Endothelial cell of umbilical vein (primary cell): ENCODE measurements around the gene PPP1CA. TPM values are rescaled to one million over a fixed set of nuclear protein-coding genes. Genes with fewer than 3 reads are reported as not detected.

Experiments
- BruUV-seq: library from RNA; stranded (reverse); fragments of 400-500 nt; replicated peaks from 2 replicates; lab custom pipeline; 2021; lab: Mats Ljungman, UMichigan
- CTCF ChIA-PET: fragments of 300-600, 350-600 bp; sonication (Branson Sonifier 250); formaldehyde crosslinking; loops from one replicate; lab custom pipeline; 2021; ENCODE audit warnings: antibody characterized with exemption, inconsistent platforms; lab: Charles Lee
- POLR2A ChIA-PET: fragments of 300-600, 350-600 bp; sonication (Branson Sonifier 250); formaldehyde crosslinking; loops from one replicate; lab custom pipeline; 2021; ENCODE audit warnings: antibody characterized with exemption, inconsistent platforms; lab: Charles Lee
- DNase-seq: peaks from one replicate; pipeline ENCODE4 v3.0.0-alpha.2; 2011; ENCODE audit warnings: low read depth, low spot score
- FAIRE-seq: peaks from 2 replicates; lab custom pipeline; 2011; peaks lifted over from hg19 to GRCh38; lab: Jason Lieb, UNC
- H2AFZ ChIP-seq: 2 replicates; pipeline ENCODE4 v1.6.0; 2012; ENCODE audit warnings: low read depth, low read length, control low read depth, inconsistent platforms
- H3K27ac ChIP-seq: 2 replicates; pipeline ENCODE4 v1.5.1; 2011; ENCODE audit warnings: low read depth, mild to moderate bottlenecking, control low read depth, low read length, moderate library complexity; ENCODE audit not compliant: insufficient read depth
- H3K27me3 ChIP-seq, 2 experiments: 2 replicates each; pipeline versions ENCODE4 v1.6.0 to v1.6.1; 2011; ENCODE audit warnings: low read length in 2 of 2, mixed read lengths in 1 of 2; ENCODE audit not compliant: control insufficient read depth in 2 of 2, insufficient read depth in 2 of 2
- H3K36me3 ChIP-seq, 2 experiments: 2 replicates in 1 of 2; 3 replicates in 1 of 2; pipeline ENCODE4 v1.5.1; 2011; ENCODE audit warnings: low read length in 2 of 2, mild to moderate bottlenecking in 1 of 2, moderate library complexity in 1 of 2; ENCODE audit not compliant: control insufficient read depth in 2 of 2, insufficient read depth in 2 of 2; ENCODE audit errors: extremely low read depth in 1 of 2
- H3K4me1 ChIP-seq: 3 replicates; pipeline ENCODE4 v1.5.1; 2011; ENCODE audit warnings: mild to moderate bottlenecking, low read length; ENCODE audit not compliant: control insufficient read depth, insufficient read depth; ENCODE audit errors: extremely low read depth
- H3K4me2 ChIP-seq: 2 replicates; pipeline ENCODE4 v1.6.1; 2011; ENCODE audit warnings: low read length, control low read depth, mixed read lengths; ENCODE audit not compliant: insufficient read depth
- H3K4me3 ChIP-seq, 3 experiments: fragments of 200-600 bp in 1 of 3; sonication (generic), shearing (Covaris generic) in 1 of 3; replicated peaks in 1 of 3; 2 replicates each; pipeline ENCODE4 v1.5.1; 2011 to 2016; ENCODE audit warnings: control low read depth in 3 of 3, low read length in 3 of 3, mild to moderate bottlenecking in 2 of 3, inconsistent platforms in 1 of 3, low read depth in 1 of 3, moderate library complexity in 1 of 3; ENCODE audit not compliant: insufficient read depth in 1 of 3
- H3K79me2 ChIP-seq: 2 replicates; pipeline ENCODE4 v1.6.0; 2012; ENCODE audit warnings: low read length, inconsistent platforms; ENCODE audit not compliant: control insufficient read depth, insufficient read depth
- H3K9ac ChIP-seq: replicated peaks from 2 replicates; pipeline ENCODE3; 2011; ENCODE audit warnings: low read length, control low read depth; ENCODE audit not compliant: insufficient read depth; ENCODE audit errors: extremely low read depth
- H3K9me1 ChIP-seq: replicated peaks from 3 replicates; pipeline ENCODE4 v1.6.0; 2011; ENCODE audit warnings: mild to moderate bottlenecking, low read length; ENCODE audit not compliant: control insufficient read depth, insufficient read depth; ENCODE audit errors: extremely low read depth
- H3K9me3 ChIP-seq: replicated peaks from 2 replicates; pipeline ENCODE4 v1.5.1; 2012; ENCODE audit warnings: low read length, inconsistent platforms; ENCODE audit not compliant: control insufficient read depth, insufficient read depth
- H4K20me1 ChIP-seq: replicated peaks from 2 replicates; pipeline ENCODE3; 2011; ENCODE audit warnings: mild to moderate bottlenecking, low read length; ENCODE audit not compliant: control insufficient read depth, insufficient read depth; ENCODE audit errors: extremely low read depth
- EZH2 ChIP-seq: IDR thresholded peaks from 2 replicates; pipeline ENCODE4 v1.6.1; 2012; ENCODE audit warnings: borderline replicate concordance, low read depth, mild to moderate bottlenecking, moderate library complexity, low read length, inconsistent platforms; ENCODE audit not compliant: severe bottlenecking
- GATA2 ChIP-seq: IDR thresholded peaks from 2 replicates; pipeline ENCODE4 v1.7.0; 2011; ENCODE audit warnings: low read depth, mild to moderate bottlenecking, moderate library complexity, mixed read lengths, low read length; ENCODE audit not compliant: insufficient read length, insufficient read depth
- JUN ChIP-seq: IDR thresholded peaks from 2 replicates; pipeline ENCODE4 v1.6.1; 2011; ENCODE audit warnings: borderline replicate concordance, low read depth; ENCODE audit not compliant: insufficient read length, insufficient read depth
- POLR2A ChIP-seq: IDR thresholded peaks from 2 replicates; pipeline ENCODE4 v1.6.1; 2012; ENCODE audit warnings: low read depth, mild to moderate bottlenecking, control low read depth, low read length
- dilution Hi-C: fragments of 300-500 bp; cut with MboI; formaldehyde crosslinking; loops from one replicate; pipeline ENCODE4 v1.15.0; 2019; ENCODE audit warnings: low sequenced_read_pairs; ENCODE audit not compliant: extremely low pct_ligation_motif_present
- intact Hi-C: fragments of 100-400 bp; cut with micrococcal nuclease; formaldehyde crosslinking; loops from one replicate; pipeline ENCODE4 v1.10.0; 2022
- polyA plus RNA-seq, 4 experiments: library from polyadenylated mRNA; depleted of rRNA in 3 of 4; stranded (reverse) in 3 of 4; unstranded in 1 of 4; fragments of >200 nt; gene quantifications; 2 replicates each; pipeline versions ENCODE4 v1.2.1 to v1.2.3, GENCODE V29; 2011 to 2012; ENCODE audit warnings: missing spikeins in 1 of 4
- total RNA-seq: library from RNA; stranded (reverse); gene quantifications from 2 replicates; pipeline ENCODE4 v1.2.3, GENCODE V29; 2021

PPP1CA gene
- total and polyA plus RNA-seq, 2 donors (not counting 3 experiments of a cell fraction or from before 2014, with no cell fraction given), result 192 to 419 TPM

DNA sequence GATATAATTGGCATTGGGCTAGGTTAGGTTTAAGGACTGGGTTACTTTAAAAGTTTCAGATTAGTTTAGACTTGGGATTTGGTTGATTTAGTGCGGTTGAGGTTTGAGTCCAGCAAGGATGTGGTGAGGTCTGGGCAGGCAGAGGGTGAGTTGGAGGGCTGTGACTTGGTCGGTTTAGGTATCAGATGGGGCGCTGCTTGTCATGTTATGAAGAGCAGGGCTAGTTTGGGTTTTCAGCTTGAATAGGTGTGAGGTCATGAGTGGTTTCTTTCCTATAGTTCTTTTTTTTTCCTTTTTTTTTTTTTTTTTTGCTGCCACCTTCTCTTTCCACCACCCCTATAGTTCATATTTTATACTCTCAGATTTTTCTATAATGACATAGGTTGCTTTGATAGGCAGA is 33.0 kb downstream of the PPP1CA start:
- Histone ChIP-seq H3K9me3 (no peaks in the 10 kb centered on the region), H3K4me2 (no peak overlapping the region), H3K27me3 (no peaks in the 10 kb centered on the region), H4K20me1 (no peaks in the 10 kb centered on the region), H3K79me2 (peaks cover 14% of the 10 kb centered on the region), H3K27ac (no peak overlapping the region), H2AFZ (no peak overlapping the region), H3K4me3 (no peak overlapping the region), H3K9ac (no peak overlapping the region), H3K4me1 (peaks cover 28% of the 10 kb centered on the region), H3K9me1 (no peaks in the 10 kb centered on the region), H3K36me3 (no peaks in the 10 kb centered on the region)
- FAIRE-seq (no peak), DNase-seq (no peak)
- TF ChIP-seq GATA2, result no peak
- no peak for TF ChIP-seq POLR2A
- TF ChIP-seq JUN, result no peak
- ChIA-PET CTCF (interaction anchor here (0.9 to 19.7 kb wide), 4 partner anchors 13 to 106 kb away, joined by 4 to 1051 read pairs (median 62); partner anchors contain the start of gene POLD4), POLR2A (no interaction called here)
- no TSS peak for BruUV-seq
- dilution Hi-C loops, result no loop called here
- intact Hi-C loops, result no loop called here

DNA sequence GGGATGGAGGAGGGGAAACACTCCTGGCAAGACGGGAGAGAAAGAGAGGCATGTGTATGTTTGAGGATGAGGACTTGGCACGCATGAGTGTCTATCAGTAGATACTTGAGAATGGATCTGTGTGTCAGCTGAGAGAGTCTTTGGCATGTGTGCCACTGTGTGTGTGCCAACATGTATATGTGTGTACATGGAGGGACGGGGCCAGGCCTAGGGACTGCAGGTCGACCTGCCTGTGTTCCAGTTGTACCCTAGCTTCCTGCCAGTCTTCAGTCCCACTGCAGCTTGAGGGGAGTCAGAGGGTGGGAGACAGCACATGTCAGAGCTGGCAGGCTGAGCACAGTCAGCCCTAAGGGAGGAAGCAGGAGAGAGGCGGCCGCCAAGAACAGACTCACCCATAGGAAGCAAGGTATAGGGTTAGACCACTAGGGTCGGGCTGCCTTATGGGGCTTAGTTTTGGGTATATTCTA is 33.9 kb downstream of the PPP1CA start:
- POLR2A ChIA-PET, result no interaction called here
- Histone ChIP-seq H3K9me1 (no peaks in the 10 kb centered on the region), H3K4me1 (peaks cover 28% of the 10 kb centered on the region), H2AFZ (no peak overlapping the region), H3K36me3 (no peaks in the 10 kb centered on the region), H4K20me1 (no peaks in the 10 kb centered on the region), H3K4me3 (no peak overlapping the region), H3K27me3 (no peaks in the 10 kb centered on the region), H3K79me2 (peaks cover 14% of the 10 kb centered on the region), H3K9ac (no peak overlapping the region), H3K4me2 (no peak overlapping the region), H3K9me3 (no peaks in the 10 kb centered on the region), H3K27ac (no peak overlapping the region)
- intact Hi-C loops, result no loop called here
- DNase-seq (no peak), FAIRE-seq (no peak)
- dilution Hi-C loops, result no loop called here
- TF ChIP-seq EZH2, result no peak
- no peak for TF ChIP-seq JUN
- TF ChIP-seq GATA2, result no peak
- CTCF ChIA-PET, result interaction anchor here (0.5 to 2.0 kb wide), 3 partner anchors 11 to 15 kb away, joined by 3 to 6 read pairs (median 5); no protein-coding TSS in a partner anchor
- no TSS peak for BruUV-seq
